GM12865 (cell line): ENCODE results near the gene PJVK.
"Not testable (repeated sequence)": the region's sequence is repeated elsewhere in the genome, so short reads cannot be mapped to it uniquely, and the experiment has no call there.

Experiments
- DNase-seq: peaks from one replicate; pipeline ENCODE4 v3.0.0; 2010; ENCODE audit warnings: low read depth
- H3K4me3 ChIP-seq: 2 replicates; pipeline ENCODE4 v1.5.1; 2011; ENCODE audit warnings: mild to moderate bottlenecking, low read depth, low read length, control low read depth
- TF ChIP-seq, protein P1 (sequence below): IDR thresholded peaks from 2 replicates; pipeline ENCODE4 v1.5.1; 2011; ENCODE audit warnings: low read length, control low read depth, low read depth, inconsistent platforms; ENCODE audit not compliant: insufficient read depth; ENCODE audit errors: missing control alignments

PJVK gene

DNA sequence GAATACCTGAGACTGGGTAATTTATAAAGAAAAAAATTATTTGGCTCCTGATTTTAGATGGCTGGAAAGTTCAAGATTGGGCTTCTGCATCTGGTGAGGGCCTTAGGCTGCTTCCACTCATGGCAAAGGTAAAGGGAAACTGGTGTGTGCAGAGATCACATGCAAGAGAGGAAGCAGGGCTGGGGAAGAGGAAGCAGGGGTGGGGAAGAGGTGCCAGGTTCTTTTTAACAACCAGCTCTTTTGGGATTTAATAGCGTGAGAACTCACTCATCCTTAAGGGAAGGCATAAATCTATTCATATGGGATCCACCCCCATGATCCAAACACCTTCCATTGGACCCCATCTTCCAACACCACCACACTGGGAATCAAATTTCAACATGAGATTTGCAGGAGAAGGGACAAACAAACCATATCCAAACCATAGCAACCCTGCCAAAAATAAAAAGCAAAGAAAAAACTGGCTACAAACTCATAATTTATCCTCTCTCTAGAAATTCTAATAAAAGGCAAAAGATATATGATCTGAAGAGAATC lies 30.6 kb upstream of the PJVK start:
- H3K4me3 ChIP-seq: no peak overlapping the region
- no peak for DNase-seq
- TF ChIP-seq, protein P1, sequence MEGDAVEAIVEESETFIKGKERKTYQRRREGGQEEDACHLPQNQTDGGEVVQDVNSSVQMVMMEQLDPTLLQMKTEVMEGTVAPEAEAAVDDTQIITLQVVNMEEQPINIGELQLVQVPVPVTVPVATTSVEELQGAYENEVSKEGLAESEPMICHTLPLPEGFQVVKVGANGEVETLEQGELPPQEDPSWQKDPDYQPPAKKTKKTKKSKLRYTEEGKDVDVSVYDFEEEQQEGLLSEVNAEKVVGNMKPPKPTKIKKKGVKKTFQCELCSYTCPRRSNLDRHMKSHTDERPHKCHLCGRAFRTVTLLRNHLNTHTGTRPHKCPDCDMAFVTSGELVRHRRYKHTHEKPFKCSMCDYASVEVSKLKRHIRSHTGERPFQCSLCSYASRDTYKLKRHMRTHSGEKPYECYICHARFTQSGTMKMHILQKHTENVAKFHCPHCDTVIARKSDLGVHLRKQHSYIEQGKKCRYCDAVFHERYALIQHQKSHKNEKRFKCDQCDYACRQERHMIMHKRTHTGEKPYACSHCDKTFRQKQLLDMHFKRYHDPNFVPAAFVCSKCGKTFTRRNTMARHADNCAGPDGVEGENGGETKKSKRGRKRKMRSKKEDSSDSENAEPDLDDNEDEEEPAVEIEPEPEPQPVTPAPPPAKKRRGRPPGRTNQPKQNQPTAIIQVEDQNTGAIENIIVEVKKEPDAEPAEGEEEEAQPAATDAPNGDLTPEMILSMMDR: no peak

DNA sequence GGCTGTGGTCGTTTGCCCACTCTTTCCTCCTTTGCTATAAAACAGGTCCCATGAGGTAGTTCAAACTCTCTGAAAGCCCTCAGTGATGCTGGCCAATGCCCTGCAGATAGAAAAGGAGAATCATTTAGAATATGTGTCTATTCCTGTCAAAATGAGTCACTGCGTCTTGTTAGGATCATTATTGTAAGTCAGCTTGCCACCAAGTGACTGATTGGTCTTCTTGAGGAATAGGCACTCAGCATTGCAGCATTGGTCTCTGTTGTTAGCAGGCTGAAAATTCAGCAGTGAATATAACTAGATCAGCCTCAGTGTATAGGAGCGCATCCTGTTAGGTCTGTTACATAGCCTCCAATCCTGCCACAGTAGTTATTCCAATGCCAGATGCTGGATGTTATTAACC lies 29.1 kb upstream of the PJVK start:
- H3K4me3 ChIP-seq: no peak overlapping the region
- DNase-seq: no peak
- TF ChIP-seq, protein P1: no peak

DNA sequence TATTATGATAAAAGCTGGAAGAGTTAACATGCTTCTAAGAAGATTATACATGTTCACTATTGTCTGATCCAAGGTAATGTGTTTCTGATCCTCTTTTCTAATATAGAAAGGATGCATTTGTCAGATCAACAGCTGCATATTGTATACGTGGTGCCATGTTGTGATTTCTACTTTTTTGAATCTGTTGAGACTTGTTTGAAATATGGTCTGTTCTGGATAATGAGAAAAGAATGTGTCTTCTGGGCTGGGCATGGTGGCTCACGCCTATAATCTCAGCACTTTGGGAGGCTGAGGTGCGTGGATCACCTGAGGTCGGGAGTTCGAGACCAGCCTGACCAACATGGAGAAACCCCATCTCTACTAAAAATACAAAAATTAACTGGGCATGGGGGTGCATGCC lies 27.4 kb upstream of the PJVK start:
- not testable (repeated sequence) for DNase-seq, H3K4me3 ChIP-seq

DNA sequence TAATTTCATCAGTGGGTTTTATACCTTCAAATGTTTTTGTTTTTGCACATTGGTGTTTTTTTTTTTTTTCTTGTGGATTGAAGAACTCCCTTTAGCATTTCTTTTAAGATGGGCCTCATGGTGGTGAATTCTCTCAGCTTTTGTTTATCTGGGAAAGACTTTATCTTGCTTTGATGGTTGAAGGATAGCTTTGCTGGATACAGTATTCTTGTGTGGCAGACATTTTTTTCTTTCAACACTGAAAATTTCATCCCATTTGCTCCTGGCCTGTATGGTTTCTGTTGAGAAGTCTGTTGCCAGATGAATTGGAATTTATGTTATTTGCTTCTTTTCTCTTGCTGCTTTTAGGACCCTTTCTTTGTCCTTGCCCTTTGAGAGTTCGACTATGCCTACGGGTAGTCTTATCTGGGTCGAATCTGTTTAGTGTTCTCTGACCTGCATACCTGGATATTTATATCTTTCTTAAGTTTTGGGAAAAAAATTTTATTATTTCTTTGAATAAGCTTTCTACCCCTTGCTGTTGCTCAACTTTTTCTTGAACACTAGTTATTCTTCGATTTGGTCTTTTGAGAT lies 25.8 kb upstream of the PJVK start:
- DNase-seq: no peak
- H3K4me3 ChIP-seq: no peak overlapping the region
- TF ChIP-seq, protein P1: no peak

DNA sequence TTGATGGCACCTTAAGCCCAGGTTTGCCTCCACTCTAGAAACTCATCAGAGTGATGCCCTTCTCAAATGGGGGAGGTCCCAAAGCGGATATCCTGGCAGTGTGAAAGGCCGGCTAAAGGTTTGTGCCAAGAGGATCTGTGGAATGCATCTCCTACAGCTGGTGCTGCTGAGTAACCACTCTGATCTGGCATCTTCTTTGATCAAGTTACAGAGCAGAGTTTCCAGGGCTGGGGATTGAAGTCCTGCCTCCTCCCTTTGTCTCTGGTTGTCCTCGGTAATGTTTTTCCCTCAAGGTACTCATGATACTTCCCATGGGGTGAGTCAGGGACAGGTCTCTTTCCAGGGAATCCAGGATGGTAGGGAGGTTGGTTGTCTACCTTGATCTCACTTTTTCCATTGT lies 24.8 kb upstream of the PJVK start:
- DNase-seq: no peak
- no peak overlapping the region for H3K4me3 ChIP-seq
- TF ChIP-seq, protein P1: no peak

DNA sequence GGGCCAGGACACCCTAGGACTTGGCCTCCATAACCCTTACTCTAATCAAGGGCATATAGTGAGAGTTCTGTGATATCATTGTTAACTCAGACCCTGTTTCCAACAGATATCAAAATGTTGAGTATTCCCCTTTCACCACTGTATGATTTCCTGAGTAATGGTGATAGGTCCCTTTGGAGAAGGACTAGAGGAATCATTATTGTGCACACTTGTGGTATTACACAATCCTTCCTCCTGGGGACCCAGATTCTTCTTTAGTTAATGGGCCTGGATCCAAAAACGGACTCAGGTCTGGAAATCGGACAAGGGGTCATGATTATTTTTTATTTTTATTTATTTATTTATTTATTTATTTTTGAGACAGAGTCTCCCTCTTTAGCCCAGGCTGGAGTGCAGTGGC lies 23.7 kb upstream of the PJVK start:
- H3K4me3 ChIP-seq: no peak overlapping the region
- DNase-seq: no peak
- TF ChIP-seq, protein P1: no peak

DNA sequence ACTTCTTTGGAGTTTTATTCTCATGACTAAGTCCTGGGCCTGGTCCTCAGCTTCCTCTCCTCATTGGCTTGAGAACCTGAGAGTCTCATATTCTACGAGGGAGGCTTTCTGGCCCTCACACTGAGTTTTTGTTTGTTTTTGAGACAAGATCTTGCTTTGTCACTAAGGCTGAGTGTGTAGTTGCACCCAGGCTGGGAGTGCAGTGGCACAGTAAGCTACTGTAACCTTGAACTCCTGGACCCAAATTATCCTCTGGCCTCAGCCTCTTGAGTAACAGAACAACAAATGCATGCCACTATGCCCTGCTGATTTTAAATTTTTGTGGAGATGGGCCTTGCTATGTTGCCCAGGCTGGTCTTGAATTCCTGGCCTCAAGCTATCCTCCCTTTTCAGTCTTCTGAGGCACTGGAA lies 22.8 kb upstream of the PJVK start:
- DNase-seq: no peak
- TF ChIP-seq, protein P1: no peak
- no peak overlapping the region for H3K4me3 ChIP-seq
